HG03575 (cell line): ENCODE data around the gene SMARCD3.

Source experiments
- ATAC-seq: cut with Tn5 transposase; IDR thresholded peaks from one replicate; pipeline ENCODE4 v1.9.1; 2021; ENCODE audit not compliant: unreplicated experiment, insufficient number of reproducible peaks, low FRiP score; ENCODE audit errors: extremely low read depth

SMARCD3 gene

DNA sequence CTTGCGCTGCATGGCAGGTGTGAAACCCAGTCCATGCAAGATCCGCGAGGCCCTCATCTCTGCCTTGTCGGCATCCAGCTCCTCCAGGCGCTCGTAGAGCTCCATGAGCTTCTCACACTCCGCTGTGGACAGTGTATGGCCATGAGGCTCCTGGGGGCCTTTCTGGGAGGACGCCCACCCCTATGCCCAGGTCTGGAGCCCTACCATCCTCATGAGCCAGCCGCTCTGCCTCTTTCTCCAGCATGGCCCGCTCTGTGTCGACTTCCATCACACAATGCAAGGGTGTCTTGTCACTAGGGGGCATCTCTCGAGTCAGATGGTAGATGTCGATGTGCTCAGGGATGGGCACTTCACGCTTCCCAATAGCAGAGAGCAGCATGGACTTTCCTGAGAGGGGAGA is 24.8 kb downstream of the SMARCD3 start:
- no peak for ATAC-seq

DNA sequence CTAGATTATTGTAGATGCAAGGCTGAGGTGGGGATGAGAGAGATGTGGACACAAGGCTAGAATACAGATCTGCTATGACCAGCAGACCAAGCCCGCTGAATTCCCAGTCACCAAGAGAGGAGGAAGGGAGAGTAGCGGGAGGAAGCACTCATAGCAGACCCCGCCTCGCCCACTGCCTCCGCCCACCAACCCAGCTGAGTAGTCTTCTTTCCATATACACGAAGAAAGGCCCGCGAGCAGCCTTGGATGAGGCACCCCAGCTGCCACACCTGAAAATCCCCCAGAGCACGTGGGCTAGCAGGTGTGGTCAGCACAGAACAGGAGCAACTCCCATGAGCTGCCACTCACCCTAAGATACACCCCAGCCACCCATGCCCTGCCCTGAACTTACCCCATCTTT is 30.3 kb downstream of the SMARCD3 start:
- ATAC-seq: no peak

DNA sequence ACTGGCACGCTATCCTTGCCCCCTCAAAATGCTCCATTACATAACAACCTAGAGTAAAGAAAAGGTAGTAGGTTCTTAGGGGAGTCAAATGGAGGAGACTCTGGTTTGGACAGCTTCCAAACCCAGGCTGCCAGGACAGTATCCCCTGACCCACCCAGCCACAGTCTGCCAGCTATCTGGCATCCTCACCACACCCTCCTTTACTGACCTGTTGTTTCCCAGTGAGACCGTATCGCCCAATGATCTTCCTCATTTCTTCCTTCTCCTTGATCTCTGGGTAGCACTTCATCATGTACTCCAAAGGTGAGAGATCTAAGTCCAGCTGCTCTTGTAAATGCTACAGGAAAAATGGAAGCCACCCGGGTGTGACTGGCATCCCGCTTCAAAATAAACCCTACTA is 33.1 kb downstream of the SMARCD3 start:
- ATAC-seq: no peak

DNA sequence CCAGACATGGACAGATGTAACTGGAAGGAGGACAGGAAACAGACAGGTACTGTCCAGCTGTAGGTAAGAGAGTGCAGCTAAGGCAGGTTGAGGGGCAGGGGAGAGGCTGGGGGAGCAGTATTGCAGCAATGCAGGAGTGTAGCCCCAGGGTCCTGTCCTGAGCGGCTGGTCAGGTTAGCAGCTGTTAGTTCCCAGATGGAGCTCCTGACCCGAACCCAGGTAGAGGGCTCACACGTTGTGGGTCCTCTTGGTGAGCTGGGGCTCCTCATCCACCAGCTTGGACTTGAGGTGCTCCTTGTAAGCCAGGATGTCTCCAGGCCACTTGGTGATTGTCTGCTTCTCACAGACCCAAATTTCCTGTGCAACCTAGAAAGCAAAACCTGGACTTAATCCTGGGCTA is 34.7 kb downstream of the SMARCD3 start:
- no peak for ATAC-seq

DNA sequence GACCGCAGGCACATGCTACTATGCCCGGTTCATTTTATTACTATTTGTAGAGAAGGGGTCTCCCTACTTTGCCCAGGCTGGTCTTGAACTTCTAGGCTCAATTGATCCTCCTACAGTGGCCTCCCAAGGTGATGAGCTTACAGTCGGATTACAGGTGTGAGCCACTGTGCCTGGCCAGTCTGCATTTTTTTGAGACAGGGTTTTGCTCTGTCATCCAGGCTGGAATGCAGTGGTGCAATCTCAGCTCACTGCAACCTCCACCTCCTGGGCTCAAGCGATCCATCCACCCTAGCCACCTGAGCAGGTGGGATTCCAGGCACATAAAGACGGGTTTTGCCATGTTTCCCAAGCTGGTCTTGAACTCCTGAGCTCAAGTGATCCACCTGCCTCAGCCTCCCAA is 35.9 kb downstream of the SMARCD3 start:
- no peak for ATAC-seq

DNA sequence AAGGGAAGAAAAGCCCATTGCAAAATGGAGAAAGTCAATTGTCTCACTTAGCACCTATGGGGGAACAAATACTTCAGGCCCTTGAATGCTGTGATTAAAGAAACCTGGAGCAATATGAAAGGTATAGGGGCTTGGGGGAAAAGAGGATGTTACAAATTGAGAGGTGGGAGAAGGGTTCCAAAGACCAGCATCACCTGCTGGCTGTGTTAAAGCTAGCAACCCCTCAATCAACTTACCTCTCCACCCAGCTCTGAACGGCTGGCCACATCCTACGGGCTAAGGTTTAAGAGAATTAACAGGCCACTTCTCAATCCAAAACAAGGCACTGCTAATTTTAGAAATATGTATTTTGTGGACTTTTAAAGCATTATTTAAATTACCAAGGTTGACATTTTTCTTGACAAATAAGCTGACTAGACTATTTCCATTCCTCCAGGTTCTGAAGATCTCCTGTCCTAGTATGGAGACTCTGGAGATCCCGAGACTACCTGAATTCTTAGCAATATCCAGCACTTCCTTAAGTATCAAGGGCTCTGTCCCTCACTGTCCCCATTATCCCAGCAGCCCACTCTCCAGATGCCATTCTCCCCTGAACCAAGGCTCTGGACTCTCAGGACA is 37.2 kb downstream of the SMARCD3 start:
- no peak for ATAC-seq

DNA sequence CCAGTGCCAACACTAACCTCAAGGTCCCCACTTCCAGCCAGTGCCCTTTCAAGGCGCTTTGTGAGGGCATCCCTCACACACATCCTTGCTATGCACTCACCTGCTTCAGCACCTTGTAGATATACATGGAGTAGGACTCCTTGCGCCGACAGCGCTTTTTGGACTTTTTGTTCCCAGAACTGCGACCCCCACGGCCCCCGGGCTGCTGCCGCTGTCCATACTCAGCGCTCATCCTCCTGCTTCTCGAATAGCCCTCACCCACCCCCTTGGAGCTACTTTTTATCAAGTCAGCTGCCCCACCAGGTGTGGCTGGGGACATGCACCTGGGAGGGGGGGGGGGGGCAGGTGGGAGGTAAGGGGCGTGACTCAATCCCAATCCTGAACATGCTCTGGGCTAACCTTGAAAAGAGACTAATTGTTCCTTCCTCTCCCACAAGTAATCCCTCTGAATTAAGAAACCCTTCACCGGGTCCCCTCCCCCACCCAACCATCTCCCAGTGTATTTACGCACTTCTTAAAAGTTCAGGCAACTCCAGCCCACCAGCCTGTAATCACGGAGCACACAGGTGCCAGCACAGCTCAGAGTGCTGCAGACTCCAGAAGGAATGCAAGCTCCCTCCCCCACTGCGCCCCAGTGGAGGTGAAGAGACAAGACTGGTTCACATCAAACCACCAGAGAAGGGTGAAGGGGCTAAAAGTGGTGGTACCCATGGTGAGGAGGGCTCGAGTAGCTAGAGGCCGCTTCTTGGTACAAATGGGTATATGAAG is 38.2 kb downstream of the SMARCD3 start, which contains the start of gene H2BK1:
H2BK1 (minus strand) TSS at position 402 of the 768 bp plus-strand sequence; CDS start at position 232, 170 bp downstream.
- no peak for ATAC-seq

DNA sequence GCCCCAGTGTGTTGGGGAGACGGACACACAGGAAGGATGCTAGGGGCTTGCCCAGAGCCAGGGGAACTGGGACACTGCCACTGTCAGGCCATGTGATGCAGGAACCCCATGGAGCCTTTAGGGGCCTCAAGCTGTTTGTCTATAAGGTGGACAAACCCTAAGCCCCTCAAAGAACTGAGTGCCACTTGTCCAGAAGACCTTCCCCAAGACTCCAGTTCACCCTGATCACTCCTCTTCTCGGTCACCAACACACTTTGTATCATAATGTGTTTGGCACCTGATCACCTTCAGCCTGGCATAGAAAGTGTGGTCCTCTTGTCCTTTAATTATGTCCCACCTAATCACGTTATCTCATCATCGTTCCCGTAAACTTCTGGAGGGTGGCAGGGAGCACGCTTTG is 38.9 kb downstream of the SMARCD3 start:
- ATAC-seq: no peak

DNA sequence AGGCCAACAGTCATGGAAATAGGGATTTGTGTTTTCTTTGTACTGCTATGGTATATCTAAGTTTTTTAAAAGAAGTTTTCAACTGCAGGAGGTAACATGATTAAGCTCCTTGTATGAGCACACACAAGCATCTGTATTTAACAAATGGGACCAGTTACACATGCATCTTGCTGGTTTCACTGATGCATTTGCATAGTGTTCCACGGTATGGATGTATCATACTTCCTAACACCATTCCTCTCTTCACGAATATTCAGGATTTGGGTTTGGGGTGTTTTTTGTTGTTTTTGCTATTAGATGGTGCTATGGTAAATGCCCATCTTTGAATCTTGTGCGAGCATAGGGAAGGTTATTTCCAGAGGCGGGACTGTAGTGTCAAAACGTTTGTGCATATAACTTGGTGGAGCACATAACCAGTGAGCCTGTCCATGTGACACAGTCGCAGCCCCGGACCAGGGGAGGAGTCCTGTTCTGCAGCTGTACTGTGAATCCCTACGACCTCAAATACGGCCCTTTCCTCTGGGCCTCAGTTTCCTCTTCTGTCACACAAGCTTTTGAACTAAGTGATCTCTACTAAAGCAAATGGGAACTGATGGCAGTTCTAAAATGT is 40.1 kb downstream of the SMARCD3 start:
- ATAC-seq: no peak

DNA sequence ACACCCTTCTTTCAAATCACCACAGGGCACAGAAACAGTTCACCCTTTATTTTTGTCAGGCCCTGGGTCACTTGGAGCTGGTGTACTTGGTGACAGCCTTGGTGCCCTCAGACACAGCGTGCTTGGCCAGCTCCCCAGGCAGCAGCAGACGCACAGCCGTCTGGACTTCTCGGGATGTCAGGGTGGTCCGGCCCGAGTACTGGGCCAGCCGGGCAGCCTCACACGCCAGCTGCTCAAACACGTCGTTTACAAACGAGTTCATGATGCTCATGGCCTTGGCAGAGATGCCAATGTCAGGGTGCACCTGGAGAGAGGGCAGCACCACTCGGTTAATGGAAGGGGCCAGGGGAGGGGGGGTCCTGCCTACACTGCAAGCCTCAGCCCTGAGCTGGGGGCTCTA is 40.7 kb downstream of the SMARCD3 start:
- ATAC-seq: no peak

DNA sequence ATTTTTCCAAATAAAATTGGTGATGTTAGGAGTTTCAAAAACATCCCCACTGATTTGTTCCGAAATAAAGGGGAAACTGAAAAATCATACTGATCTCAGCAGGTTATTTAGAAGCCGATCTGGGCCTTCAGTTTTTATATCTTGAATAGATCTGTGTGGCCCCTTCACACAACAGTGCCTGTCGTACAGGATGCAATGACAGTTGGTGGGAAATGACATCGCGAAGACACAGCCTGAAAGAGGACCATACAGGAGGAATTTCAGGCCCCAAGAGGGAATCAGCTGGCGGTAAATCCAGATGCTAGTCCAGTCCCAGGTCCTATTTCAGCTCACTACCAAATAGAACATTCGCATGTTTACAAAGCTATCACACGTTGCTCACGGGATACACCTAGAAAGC is 41.2 kb downstream of the SMARCD3 start:
- ATAC-seq: no peak

DNA sequence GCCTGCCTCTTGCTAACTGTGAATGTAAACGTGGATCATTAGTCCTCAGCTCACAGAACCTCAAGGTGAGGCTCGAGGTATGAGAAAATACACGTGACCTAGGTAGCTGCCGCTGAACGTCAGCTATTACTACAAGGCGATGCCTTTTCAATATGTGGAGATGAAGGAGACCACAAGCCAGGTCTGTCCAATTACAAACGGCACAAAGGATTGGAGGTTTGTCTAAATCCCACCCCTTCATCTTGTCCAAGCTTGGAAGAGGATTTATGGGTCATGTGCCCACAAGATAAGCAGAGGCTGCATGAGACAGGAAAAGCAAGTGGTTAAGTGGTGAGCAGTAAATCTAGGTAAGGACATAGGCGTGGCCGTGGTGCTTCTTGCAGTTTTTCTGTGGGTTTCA is 41.6 kb downstream of the SMARCD3 start:
- ATAC-seq: no peak

DNA sequence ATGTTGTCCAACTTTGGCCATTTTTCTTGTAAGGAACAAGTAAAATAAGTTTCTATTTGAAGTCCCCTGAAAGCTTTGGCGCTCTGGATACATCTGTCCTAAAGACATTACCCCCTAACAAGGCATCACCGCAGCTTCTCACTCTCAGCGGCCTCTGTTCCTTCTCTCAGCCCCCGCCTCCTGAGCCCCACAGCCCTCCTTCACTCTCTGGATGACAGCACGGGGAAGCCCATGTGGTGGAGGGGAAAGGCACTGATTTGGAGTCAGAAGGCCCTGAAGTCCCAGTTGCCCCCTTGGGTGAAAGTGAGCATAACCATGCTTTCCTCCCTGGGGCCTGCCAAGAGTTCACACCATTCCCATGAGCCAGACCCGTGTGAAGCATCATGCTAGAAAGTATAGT is 42.8 kb downstream of the SMARCD3 start:
- no peak for ATAC-seq

DNA sequence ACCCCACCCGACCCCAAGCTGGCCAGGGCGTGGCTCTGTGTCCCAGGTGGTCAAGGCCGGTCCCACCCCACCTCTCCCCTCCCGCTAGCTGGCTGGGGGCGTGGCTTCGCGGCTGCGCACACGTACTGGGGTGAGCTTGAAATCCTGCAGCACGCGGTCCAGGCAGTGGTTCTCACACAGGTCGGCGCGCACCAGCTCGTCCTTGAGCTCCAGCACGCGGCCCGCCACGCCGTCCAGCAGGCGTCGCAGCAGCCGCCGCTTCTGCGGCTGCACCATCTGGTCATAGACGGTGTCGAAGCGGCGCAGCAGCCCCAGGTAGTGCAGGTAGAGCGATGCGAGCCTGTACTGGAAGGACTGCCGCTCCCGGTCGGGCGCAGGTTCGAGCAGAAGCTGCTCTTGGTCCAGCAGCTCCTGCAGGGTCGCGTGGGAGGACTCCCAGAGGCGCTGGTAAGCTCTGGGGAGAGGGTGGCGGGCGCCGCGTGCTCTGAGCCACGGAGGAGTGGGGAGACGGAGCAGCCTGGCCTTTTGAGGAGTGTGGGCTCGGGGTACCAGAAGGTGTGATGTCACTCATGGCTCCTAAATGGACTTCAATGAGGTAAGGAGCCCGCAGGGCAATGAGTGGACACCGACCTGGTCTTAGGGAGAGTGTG is 44.0 kb downstream of the SMARCD3 start:
- no peak for ATAC-seq

DNA sequence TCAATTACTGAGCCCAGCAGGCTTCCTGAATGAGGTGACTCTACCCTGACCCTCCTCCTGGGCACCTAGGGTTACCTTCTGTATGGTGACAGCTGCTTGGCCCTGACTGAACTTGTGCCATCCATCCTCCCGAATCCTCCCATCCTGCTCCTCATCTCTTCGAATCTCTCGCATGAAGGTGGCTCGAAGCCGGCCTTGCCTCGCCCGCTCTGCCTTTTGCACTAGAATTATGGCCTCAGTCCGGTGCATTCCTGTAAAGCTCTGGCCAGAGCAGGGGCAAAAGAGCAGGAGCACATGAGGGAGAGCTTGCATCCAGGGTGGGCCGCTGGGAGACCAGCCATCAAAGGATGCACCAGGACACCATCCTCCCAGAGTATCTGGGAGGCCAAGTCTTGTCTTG is 45.7 kb downstream of the SMARCD3 start:
- no peak for ATAC-seq

DNA sequence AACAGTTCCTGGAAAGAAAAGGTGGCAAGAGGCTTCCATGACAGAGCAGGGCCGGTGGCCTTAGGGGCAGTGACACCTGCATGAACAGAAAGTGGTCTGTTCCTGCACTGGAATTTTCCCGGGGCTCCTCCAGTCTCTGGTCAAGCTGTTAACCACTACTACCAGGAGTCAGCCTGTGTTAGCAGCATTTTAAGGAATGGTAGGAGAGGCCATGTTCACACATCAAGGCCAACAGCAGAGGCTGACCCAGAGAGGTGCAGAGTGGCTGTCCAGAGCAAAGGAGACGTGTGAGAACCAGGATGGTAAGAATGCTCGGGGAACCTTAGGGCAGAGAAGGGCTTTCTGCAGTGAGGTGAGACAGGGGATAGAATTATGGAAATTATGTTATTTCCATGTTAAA is 46.7 kb downstream of the SMARCD3 start:
- ATAC-seq: no peak

DNA sequence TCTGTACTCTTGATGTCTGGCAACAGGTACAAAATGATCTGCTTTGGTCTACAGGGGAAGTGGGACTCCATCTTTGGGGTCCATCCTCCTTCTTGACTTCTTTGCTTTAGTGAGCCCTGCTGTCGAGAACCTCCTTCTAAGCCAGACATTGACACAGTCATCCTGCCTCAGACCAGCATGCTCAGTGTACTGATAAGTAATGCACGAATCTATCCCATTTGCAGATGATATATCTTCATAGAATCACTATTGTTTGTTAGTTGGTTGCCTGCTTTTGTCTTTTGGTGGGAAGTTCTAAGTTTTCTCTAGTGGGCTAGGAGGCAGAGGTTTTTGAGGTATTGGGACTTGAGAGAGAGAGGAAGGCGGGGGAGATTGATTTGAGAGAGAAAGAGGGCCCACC is 47.1 kb downstream of the SMARCD3 start:
- ATAC-seq: no peak

DNA sequence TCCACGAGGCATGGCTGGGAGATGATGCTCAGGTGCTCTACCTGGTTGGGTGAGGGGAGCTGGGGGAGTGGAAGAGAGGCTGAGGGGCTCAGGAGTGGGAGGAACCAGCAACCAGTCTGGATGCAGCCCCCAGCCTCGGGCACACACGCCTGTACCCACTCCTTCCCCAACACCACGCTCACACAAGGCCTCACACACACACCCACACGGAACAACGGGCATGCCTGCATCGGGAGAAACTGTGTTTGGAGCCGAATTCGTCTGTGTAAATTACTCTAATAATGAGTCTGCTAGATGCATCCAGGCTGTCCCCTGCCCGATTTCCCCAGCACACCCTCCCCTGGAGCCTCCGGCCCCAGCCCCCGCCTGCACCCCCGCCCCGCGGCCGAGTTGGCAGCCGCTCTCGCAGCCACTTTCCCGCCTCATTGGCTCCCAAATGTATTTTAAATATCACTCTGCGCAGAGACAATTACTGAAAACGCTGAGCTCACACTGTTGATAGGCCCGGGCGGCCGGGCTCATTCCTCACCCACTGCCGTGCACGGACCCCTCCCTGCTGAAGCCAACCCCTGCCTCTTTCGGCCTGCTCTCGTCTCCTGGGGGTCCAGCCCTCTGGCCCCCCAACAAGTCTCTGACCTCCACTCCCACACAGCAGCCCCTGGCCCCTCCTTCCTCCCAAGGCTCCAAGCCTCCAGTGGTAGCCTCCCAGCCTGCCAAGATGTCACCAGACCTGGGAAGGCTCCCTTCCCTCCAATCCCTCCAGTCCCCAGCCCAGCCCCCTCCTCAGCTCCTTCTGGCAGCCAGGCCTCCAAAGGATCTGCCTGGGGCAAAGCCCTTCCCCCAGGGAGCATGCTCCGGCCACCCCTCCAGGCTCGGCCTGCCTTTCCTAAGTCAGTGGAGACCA is 49.3 kb downstream of the SMARCD3 start:
- ATAC-seq: no peak

DNA sequence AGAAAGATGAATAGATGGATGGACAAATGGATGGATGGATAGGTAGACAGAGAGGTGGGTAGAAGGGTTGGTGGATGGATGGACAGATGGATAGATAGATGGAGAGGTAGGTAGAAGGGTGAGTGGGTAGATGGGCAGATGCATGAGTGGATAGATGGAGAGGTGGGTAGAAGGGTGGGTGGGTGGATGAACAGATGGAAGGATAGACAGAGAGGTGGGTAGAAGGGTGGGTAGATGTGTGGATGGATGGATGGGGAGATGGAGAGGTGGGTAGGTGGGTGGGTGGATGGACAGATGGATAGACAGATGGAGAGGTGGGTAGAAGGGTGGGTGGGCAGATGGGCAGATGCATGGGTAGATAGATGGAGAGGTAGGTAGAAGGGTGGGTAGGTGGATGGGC is 50.6 kb downstream of the SMARCD3 start:
- no peak for ATAC-seq
